Pons (tissue), 1 donor: Measurements from ENCODE around the gene VSIG10L2.
"Not testable (repeated sequence)": the region's sequence is repeated elsewhere in the genome, so short reads cannot be mapped to it uniquely, and the experiment has no call there.

ENCODE experiments used
- DNase-seq: peaks from one replicate; pipeline ENCODE4 v3.0.0-alpha.2; 2016; ENCODE audit warnings: low spot score

VSIG10L2 gene

DNA sequence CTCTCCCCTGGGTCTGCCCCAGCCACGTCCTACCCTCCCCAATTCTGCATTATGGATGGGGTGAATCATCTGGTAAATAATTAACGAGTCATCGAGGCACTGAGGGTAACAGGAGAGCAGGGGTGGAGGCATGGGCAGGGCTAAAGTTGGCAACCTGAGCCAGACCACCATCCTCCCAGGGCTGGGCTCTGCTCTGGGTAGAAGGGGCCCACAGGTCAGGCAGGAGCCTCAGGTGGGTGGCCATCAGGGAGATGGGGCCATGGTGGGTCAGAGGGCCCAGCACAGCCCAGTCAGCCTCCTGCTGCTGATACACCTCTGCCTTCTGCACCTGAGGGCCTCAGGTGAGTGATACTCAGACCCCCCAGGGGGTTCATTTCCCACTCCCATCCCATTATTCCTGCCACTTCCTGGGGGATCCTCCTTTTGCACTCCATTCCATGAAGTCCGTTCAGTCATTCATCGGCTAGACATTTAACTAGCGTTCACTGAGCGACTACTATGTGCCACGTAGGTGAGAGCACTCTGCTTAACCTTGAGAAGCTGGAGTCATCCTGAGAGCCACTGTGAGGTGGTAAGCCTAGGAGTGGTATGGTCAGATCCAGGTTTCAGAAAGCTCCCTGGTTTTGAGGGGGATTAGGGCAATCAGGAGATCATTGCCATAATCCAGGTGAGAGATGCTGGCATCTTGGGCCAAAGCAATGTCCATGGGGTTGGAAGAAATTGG is at the start of gene VSIG10L2:
Gene VSIG10L2, plus strand, starts transcription at position 248 of the 724 bp plus-strand sequence. Its CDS starts 12 bp downstream, at position 260.
- no peak for DNase-seq

DNA sequence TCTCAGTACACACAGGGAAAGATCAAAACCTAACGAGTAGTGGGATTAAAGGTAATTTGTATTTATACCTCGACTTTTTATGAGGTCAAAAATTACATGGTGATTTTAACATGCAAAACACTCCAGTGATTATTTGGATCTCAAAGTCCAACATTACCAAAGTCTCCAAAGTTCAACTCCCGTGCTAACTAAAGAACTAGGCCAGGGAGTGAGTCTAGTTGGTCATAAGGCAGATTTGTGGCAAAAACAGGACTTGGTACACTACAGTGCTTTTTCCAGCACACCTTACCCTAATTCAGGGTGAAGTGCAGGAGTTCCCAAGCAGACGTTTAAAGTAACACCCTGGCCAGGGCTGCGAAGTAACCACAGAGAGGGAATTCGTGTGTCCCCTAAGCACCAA is 44.0 kb upstream of the VSIG10L2 start:
- no peak for DNase-seq

DNA sequence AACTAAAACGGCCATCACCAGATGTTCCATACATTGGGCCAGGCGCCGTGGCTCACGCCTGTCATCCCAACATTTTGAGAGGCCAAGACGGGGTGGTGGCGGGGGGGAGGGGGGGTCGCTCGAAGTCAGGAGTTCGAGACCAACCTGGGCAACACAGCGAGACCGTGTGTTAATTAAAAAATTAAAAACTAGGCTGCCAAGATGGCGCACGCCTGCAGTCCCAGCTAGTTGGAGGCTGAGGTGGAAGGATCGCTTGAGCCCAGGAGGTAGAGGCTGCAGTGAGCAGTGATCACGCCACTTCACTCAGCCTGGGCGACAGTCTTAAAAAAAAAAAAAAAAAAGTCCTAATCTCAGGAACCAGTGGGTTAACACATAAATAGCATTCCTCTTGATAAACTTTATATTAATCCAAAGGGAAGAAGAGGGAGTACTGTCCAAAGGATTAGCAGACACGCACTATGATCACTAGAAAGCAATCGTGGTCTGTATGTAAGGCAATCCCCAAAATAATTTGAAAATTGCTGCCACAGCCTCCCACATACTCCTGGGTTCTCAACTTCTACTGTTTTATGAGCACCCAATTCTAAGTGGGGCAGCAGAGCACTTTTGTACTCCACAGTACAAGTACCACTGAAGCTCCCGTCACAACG is 43.4 kb upstream of the VSIG10L2 start:
- DNase-seq: no peak

DNA sequence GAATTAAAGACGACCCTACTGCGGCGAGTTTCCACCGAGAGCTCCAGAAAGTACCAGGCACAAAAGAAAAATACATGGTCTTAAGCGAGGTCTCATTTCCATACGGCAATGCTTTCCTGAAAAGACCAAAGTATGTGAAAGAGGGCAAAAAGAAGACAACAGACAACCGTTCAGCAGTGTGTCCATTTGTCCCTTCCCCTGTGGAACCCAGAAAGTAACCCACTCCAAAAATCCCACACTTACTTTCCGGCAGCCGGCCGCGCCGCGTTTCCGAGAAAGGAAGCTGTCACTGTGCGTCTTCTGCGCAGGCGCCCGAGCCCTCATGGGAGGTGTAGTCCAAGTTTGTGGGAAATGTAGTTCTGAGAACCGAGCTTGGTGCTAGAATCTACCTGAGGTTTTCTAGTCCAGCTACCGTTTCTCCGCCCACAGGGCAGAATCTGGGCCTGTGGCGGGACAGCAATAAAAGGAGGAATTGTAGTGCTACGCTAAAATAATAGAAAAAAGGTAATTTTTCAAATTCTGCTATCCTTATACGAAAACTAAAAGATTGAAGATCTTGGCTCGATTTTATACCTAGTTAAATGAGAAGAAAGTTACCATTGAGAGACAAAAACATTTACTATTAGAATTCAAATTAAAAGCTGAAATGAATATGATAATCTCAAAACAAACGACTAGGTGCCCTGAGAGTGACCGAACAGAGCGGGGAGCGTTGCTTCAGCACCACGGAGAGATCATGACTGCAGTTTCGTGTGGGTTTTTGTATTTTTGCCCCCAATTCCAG is 42.7 kb upstream of the VSIG10L2 start, which contains the start of gene PUS3:
Gene PUS3, minus strand, starts transcription at position 280 of the 784 bp plus-strand sequence. CDS start 6,922 bp downstream, outside the sequence.
- DNase-seq: peak; percentile 89

DNA sequence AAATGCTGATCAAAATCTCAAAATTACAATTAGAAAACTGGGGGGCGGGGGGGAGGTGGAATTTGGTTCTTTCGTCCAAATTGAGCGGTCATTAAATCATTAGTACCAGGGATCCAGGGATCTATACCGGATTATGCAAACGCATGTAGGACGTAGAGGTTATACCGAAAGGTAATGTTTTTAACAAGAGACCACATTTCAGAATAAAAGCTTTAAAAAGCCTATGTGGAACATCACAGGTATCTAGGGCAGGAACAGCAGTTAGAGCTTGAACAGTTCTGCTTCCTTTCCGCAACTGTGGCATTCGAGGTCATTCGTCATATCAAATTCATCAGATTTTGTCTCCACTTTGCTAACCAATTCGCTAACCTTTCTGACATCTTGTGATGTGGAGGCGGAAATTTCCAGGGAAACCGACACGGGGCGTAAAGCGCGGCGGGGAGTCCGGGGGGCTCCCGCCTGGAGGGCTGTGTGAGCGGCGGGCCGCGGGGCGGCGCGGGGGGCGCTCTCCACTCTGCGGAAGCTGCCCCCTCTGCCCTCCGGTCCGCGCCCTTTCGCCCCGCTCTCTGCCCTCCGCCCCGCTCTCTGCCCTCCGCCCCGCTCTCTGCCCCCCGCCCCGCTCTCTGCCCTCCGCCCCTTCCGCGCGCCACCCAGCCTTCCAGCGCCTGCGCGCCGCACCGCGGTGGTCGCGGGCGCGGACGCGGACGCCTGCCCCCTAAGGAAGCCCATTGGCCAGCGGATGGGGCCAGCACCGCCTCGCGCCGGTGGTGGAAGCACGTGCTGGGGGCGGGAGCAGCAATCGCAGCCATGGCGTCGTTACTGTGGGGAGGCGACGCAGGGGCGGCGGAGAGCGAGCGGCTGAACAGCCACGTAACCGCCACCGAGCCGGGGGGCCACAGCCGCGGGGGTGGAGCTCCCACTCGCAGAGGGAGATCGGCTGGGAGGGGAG is 41.9 kb upstream of the VSIG10L2 start, which contains the start of gene DDX25:
Gene DDX25, plus strand, starts transcription at position 798 of the 949 bp plus-strand sequence. Its CDS starts 10 bp downstream, at position 808.
- DNase-seq: peak; percentile 35

DNA sequence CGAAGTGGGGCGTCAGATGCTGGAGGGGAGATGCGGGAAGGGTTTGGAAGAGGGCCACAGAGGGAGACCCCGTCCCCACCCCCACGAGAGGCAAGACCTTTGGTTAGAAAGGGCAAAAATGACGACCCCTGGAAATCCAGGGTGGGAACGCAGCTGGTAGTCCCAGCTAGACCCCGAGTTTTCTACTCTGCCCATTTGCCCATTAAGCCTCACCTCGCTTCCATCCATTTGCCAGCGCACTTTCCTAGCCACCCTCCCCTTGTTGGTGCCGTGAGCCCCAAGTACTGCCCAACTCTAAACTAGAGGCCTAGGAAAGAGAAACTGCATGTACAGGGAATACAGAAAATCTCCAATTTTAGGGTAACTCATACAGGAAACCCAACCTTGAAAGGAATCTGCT is 41.2 kb upstream of the VSIG10L2 start:
- no peak for DNase-seq

DNA sequence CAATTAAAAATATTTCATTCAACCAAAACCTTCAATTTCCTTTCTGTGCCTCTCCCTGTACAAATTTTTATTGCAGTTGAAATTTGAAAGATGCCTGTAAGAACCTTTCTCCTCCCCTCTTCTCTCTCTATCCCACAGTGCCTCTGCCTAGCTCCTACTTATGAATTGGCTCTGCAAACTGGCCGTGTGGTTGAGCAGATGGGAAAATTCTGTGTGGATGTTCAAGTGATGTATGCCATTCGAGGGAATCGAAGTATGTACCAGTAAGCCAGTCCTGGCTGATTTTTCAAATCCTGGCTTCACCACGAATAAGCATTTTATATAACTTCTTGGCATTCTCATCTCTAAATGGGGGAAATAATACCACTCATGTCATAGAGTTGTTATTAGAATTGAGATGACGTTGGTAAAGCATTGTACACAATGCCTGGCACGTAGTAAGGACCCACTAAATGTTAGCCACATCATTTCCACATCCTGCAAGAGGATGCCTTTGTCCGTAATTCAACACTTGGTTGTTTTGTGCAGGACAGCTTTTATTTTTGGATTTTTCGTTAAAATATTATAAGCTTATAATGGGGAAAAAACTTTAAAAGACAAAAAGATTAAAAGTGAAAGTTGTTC is 35.5 kb upstream of the VSIG10L2 start:
- peak; percentile 50 for DNase-seq

DNA sequence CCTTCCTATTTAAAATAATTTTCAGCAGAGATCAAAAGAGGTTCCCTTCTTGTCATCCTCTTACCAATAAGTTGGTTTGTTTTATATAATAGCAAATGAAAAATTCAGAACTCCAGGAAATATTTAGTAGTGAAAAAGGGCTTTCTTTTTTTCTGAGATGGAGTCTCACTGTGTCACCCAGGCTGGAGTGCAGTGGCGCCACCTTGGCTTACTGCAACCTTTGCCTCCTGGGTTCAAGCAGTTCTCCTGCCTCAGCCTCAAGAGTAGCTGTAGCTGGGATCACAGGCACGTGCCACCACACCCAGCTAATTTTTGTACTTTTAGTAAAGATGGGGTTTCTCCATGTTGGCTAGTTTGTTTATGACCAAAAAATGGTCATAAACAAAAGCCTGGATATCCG is 31.2 kb upstream of the VSIG10L2 start:
- not testable (repeated sequence) for DNase-seq

DNA sequence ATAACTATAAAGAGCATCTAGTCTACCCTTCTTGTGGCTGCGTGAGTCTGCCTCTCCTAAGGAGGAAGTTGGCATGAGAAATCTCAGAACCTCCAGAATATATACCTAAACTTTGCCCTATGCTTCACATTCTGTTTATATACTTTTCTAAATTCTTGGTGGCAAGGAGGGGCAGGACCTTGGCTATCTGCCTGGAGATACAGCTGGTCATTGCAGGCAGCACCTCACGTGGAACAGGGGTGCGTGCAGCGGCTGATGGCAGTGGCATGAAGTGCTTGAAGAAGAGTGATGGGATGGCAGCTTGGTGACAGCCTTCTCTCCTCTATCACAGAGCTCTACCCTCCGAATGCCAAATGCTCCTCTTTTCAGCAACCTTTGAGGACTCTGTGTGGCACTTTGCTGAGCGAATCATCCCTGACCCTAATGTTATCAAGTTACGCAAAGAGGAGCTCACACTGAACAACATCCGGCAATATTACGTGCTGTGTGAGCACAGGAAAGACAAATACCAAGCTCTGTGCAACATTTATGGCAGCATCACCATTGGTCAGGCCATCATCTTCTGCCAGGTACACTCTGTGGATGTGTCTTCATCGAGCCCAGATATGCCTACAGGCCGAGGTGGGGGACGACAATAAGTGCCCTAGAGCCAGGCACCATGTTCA is 29.0 kb upstream of the VSIG10L2 start:
- DNase-seq: no peak

DNA sequence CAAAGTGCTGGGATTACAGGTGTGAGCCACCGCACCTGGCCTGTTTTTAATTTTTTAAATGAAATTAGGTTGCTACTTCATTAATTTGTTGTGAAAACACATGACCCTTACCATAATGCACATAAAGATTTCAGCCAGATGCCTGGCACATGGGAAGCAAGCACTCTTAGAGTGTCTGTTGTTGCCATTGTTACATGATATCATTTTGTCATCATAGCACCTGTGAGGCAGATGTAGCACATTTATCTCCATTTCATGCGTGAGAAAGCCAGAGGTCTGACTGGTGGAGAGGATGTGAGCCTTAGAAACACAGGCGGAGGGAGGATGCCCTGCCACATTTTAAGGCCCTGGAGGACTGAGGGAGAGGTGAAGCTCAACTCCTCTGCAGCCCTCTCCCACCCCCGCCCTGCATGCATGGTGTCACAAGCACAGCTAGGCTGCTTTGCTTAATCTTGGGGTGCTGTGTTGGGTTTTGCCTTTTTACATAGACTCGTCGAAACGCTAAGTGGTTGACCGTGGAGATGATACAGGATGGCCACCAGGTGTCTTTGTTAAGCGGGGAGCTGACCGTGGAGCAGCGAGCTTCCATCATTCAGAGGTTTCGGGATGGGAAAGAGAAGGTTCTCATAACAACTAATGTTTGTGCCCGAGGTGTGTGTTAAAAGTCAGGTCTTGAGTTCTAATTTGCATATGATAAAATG is 27.6 kb upstream of the VSIG10L2 start:
- no peak for DNase-seq

DNA sequence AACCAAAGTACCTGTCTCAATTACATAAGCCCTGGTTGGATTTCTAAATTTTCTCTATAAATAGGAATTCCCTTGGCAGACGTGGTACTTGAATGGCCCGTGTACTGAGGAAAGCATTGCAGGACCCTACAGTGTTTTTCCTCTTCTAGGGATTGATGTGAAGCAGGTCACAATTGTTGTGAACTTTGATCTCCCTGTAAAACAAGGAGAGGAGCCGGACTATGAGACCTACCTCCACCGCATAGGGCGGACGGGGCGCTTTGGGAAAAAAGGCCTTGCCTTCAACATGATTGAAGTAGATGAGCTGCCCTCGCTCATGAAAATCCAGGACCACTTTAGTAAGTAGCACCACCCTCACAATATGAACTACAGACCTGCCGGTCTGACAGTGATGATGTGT is 24.8 kb upstream of the VSIG10L2 start:
- no peak for DNase-seq

DNA sequence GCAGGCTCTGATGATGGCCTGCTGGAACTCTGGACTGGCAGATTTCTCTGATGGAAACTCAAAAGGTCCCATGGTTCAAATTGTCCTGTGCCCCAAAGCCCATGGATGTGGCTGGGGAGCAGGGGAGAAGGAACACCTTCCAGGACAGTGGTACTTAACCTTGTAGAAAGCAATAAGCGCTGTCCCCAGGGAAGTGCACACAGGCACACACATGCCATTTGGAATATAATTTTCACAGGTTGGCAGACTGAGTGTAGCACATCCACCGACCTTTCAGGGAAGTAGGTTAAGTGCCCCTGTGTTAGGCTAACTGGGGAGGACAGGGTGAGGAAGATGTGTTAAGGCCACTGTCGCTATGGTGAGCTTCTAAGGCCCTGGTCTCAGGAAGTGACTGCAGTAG is 23.7 kb upstream of the VSIG10L2 start:
- DNase-seq: no peak

DNA sequence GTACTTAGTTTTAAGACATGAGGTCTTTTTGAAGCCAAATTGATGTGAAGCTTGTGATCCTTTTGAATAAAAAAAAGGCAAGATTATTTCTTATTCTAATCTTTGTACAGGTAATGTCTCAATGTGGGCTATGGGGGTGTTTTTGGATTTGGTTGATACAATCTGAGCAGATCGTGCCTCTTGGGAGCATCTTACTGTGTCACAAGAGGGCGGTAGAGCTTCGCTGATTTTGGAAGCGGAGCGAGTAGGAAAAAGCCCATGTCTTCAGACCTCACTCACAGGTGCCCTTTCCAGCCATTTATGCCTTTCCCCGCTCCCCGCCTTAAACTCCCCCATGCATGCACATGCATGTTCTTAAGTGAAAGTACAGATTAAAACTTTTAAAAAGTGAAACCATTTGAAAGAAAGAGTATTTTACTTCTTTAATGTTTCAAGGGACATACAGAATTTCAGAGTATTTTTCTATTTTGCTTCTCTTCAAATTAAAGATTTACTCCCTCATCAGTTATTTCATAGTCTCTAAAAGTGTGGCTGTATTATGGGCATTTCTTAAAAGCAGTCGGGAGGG is 22.7 kb upstream of the VSIG10L2 start:
- peak; percentile 85 for DNase-seq

DNA sequence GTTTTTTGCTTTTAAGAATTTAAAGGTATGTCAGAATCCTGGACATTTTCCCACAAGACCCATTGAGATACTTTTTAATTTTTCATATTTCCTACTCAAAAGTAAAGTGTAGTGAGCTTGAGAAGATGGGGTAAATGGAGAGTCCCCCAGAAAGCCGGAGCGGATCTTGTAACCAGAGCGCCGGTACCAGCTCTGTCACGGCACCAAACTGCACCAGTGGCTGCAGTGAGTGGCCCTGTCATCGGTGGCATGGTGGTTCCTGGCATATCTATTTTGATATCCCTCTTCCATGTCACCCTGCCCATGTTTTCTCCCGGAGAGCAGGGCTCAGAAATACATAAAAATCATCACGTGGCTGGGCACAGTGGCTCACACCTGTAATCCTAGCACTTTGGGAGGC is 22.2 kb upstream of the VSIG10L2 start:
- DNase-seq: no peak

DNA sequence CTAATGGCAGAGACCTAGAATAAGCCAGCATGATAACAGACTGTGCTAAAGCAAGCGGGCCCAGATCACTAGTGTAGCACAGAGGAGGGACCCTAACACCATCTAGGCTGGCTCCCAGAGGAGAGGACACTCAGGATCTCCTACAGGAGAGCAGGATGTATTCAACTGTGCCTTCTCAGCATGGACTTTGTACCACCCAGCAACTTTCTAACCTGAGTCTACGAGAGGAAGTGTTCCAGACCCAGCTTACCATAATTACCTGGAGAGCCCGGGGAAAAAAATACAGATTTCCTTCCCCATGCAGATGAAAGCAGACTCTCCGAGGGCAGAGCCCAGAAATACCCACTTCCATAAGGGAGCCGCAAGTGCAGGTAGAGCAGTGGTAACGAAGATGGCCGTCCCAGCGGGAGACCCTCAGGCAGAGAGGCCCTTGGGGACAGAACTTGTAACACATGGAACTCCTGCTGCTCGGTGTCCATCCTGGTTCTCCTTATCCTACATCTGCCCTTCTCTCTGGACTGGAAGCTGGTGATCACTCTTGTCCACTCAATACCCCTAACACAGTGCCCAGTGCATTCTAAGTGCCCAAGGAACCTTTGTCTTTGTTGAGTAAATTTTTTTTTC is 21.3 kb upstream of the VSIG10L2 start:
- DNase-seq: no peak

DNA sequence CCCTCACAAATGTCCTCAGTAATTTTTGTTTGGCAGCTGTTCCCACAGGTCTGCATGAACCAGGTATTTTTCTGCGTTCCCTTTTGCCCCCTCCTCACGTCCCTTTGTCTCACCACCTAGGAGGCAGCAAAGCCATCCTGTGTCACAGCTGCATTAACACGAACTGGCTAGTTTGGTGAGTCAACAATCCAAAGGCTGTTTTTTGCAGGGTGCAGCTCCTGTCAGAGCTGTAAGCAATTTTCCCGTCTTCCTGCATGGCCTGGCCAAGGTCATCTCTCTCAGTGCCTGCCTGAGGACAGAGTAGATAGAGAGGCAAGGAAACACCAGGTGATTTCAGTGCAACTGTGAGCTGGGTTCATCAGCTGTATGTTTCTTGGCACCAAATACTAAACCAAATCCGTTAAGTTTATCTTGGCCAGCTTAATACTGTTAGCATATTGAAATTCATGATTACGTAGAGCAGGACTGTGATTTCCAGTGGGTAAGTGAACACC is 20.6 kb upstream of the VSIG10L2 start:
- DNase-seq: no peak

DNA sequence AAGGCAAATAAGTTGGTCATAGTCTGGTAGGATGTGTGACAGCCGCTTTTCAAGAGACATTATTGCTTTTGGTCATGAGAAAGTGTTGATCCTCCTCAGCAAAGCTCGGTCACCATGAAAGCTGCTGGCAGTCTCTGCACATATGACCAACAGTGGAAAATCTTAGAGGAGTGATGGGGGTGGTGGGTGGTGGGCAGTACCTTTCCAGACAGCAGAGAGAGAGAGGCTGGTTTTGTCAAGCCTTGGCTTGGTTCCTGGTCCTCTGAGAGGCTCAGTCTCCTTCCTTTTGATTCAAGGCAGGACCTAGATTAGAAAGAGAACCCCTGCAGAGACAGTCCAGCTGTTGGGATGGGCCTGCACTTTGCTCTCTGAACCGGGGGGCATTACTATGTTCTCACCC is 20.0 kb upstream of the VSIG10L2 start:
- no peak for DNase-seq

DNA sequence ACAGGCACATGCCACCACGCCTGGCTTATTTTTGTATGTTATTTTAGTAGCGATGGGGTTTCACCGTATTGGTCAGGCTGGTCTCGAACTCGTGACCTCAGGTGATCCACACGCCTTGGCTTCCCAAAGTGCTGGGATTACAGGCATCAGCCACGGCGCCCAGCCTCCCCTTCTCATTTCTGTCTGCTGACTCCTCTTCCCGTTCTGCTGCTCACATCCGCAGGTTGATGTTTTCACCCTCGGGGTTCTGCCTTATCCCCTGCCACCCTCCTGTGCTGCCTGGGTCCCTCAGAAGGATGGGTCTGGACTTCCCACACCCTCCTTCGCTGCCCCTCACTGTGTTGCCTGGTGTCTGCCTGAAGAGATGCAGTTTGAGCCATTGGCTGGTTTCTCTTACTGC is 19.2 kb upstream of the VSIG10L2 start:
- no peak for DNase-seq
